A673 (cell line): ENCODE data around the gene CHRNA1.

Source experiments
- CTCF ChIP-seq: fragments of 300-800, 200-600 bp; sonication (generic); conservative IDR thresholded peaks from 2 replicates; pipeline ENCODE4 v1.5.1; 2017; ENCODE audit warnings: low read depth, mild to moderate bottlenecking, antibody characterized with exemption, low read length, moderate library complexity, mixed read lengths
- EZH2 ChIP-seq: fragments of 200-600 bp; sonication (generic); IDR thresholded peaks from 2 replicates; pipeline ENCODE4 v1.6.1; 2017; ENCODE audit warnings: borderline replicate concordance, low read depth, mild to moderate bottlenecking, mixed read lengths, antibody characterized with exemption, low read length; ENCODE audit not compliant: poor library complexity, severe bottlenecking

- TF ChIP-seq CTCF (no peak), EZH2 (no peak)
Measured at GRCh38 chr2:174744111-174744510, 20.2 kb downstream of the CHRNA1 start.
